ENCODE measurements around the gene IFRD1.

GRCh38 chr7:112449353-112449752, 907 bp upstream of the IFRD1 start:
- TF ChIP-seq, protein P1, sequence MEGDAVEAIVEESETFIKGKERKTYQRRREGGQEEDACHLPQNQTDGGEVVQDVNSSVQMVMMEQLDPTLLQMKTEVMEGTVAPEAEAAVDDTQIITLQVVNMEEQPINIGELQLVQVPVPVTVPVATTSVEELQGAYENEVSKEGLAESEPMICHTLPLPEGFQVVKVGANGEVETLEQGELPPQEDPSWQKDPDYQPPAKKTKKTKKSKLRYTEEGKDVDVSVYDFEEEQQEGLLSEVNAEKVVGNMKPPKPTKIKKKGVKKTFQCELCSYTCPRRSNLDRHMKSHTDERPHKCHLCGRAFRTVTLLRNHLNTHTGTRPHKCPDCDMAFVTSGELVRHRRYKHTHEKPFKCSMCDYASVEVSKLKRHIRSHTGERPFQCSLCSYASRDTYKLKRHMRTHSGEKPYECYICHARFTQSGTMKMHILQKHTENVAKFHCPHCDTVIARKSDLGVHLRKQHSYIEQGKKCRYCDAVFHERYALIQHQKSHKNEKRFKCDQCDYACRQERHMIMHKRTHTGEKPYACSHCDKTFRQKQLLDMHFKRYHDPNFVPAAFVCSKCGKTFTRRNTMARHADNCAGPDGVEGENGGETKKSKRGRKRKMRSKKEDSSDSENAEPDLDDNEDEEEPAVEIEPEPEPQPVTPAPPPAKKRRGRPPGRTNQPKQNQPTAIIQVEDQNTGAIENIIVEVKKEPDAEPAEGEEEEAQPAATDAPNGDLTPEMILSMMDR (conservative IDR thresholded peaks at IDR 0.05), result no peak
- TF ChIP-seq EZH2 (IDR thresholded peaks at IDR 0.05; ENCODE audit: low read depth), result no peak

All from PC-9 (cell line).